D721Med (cell line): ENCODE data around the gene REV3L.

Source experiments
- DNase-seq: peaks from one replicate; pipeline ENCODE4 v3.0.0; 2011; ENCODE audit warnings: low spot score; ENCODE audit not compliant: insufficient read length
- FAIRE-seq: peaks from 2 replicates; lab custom pipeline; 2011; peaks lifted over from hg19 to GRCh38; lab: Jason Lieb, UNC
- CTCF ChIP-seq: IDR thresholded peaks from 2 replicates; pipeline ENCODE4 v1.5.1; 2012; ENCODE audit warnings: mild to moderate bottlenecking, control low read depth; ENCODE audit not compliant: insufficient read depth; ENCODE audit errors: missing control alignments

The REV3L gene

GRCh38 chr6:111427341-111428116 is 55.5 kb downstream of the REV3L start:
- no peak for TF ChIP-seq CTCF
- no peak for DNase-seq
- FAIRE-seq = no peak

- DNase-seq (no peak), FAIRE-seq (no peak)
- TF ChIP-seq CTCF = no peak
Measured at GRCh38 chr6:111423960-111424846, 58.8 kb downstream of the REV3L start.

GRCh38 chr6:111423055-111423633 is 59.9 kb downstream of the REV3L start:
- TF ChIP-seq CTCF = no peak
- DNase-seq = no peak
- FAIRE-seq = no peak

GRCh38 chr6:111418971-111419693 is 63.9 kb downstream of the REV3L start:
- no peak for TF ChIP-seq CTCF
- FAIRE-seq (no peak), DNase-seq (no peak)

GRCh38 chr6:111417946-111418345 is 65.1 kb downstream of the REV3L start:
- DNase-seq (no peak), FAIRE-seq (no peak)

GRCh38 chr6:111417181-111417585 is 65.8 kb downstream of the REV3L start:
- TF ChIP-seq CTCF = no peak
- FAIRE-seq (no peak), DNase-seq (no peak)

More at GRCh38 chr6:111417946-111418345, 65.1 kb downstream of the REV3L start:
- TF ChIP-seq CTCF = no peak
